Measurements from ENCODE around the gene PLXNB2. TPM values are rescaled to one million over a fixed set of nuclear protein-coding genes. Genes with fewer than 3 reads are reported as not detected.

PLXNB2 gene
- total RNA-seq, 4 donors from 2014 or later = 8.0 to 11.8 (median 9.0) TPM

GRCh38 chr22:50312371-50312770, 4.9 kb upstream of the PLXNB2 start:
- in situ Hi-C loops (cut with MboI; ENCODE audit: low sequenced_read_pairs in 4 of 4) = no loop called here
- Histone ChIP-seq H3K4me1 (no peaks in the 10 kb centered on the region), H3K27ac (no peak overlapping the region), H3K9me3 (no peaks in the 10 kb centered on the region), H3K27me3 (no peaks in the 10 kb centered on the region), H3K36me3 (no peaks in the 10 kb centered on the region), H3K4me3 (no peak overlapping the region)
- ATAC-seq (no peak), DNase-seq (no peak)
- TF ChIP-seq POLR2A (IDR thresholded peaks at IDR 0.05) (no peak), CTCF (IDR thresholded peaks at IDR 0.05 in 4 of 5, conservative IDR thresholded peaks at IDR 0.05 in 1 of 5) (no peak)
- intact Hi-C loops (cut with DNase I; ENCODE audit: low total_unique reads) = no loop called here

- intact Hi-C loops (cut with DNase I; ENCODE audit: low total_unique reads) = no loop called here
- no peak for ATAC-seq
- TF ChIP-seq CTCF (IDR thresholded peaks at IDR 0.05 in 4 of 5, conservative IDR thresholded peaks at IDR 0.05 in 1 of 5) (no peak), POLR2A (IDR thresholded peaks at IDR 0.05) (no peak)
Observed at GRCh38 chr22:50311606-50312351, 4.3 kb upstream of the PLXNB2 start.

GRCh38 chr22:50310949-50311444, 3.6 kb upstream of the PLXNB2 start:
- intact Hi-C loops (cut with DNase I; ENCODE audit: low total_unique reads) (no loop called here), in situ Hi-C loops (cut with MboI; ENCODE audit: low sequenced_read_pairs in 4 of 4) (no loop called here)
- Histone ChIP-seq H3K9me3 (no peaks in the 10 kb centered on the region), H3K36me3 (no peaks in the 10 kb centered on the region), H3K27me3 (peaks cover 0 to 5% (median 3%) of the 10 kb centered on the region in 3 donors), H3K4me3 (no peak overlapping the region), H3K27ac (no peak overlapping the region), H3K4me1 (peaks cover 0 to 9% of the 10 kb centered on the region in 2 donors)
- DNase-seq (no peak), ATAC-seq (no peak)
- TF ChIP-seq POLR2A (IDR thresholded peaks at IDR 0.05) (no peak), CTCF (IDR thresholded peaks at IDR 0.05 in 4 of 5, conservative IDR thresholded peaks at IDR 0.05 in 1 of 5) (no peak)

More at GRCh38 chr22:50311606-50312351, 4.3 kb upstream of the PLXNB2 start:
- DNase-seq = no peak
- Histone ChIP-seq H3K9me3 (no peaks in the 10 kb centered on the region), H3K27ac (no peak overlapping the region), H3K36me3 (no peaks in the 10 kb centered on the region), H3K4me3 (no peak overlapping the region), H3K27me3 (peaks cover 0 to 2% (median 0%) of the 10 kb centered on the region in 3 donors), H3K4me1 (peaks cover 0 to 2% of the 10 kb centered on the region in 2 donors)
- in situ Hi-C loops (cut with MboI; ENCODE audit: low sequenced_read_pairs in 4 of 4) = no loop called here

GRCh38 chr22:50310031-50310722, 2.7 kb upstream of the PLXNB2 start:
- intact Hi-C loops (cut with DNase I; ENCODE audit: low total_unique reads) (no loop called here), in situ Hi-C loops (cut with MboI; ENCODE audit: low sequenced_read_pairs in 4 of 4) (no loop called here)
- Histone ChIP-seq H3K27ac (no peak overlapping the region), H3K4me3 (no peak overlapping the region), H3K4me1 (peaks cover 6 to 18% of the 10 kb centered on the region in 2 donors), H3K27me3 (peaks cover 0 to 5% (median 4%) of the 10 kb centered on the region in 3 donors), H3K9me3 (no peaks in the 10 kb centered on the region), H3K36me3 (no peaks in the 10 kb centered on the region)
- DNase-seq (no peak), ATAC-seq (no peak)
- TF ChIP-seq POLR2A (IDR thresholded peaks at IDR 0.05) (no peak), CTCF (IDR thresholded peaks at IDR 0.05 in 4 of 5, conservative IDR thresholded peaks at IDR 0.05 in 1 of 5) (no peak)

All from gastrocnemius medialis (tissue), 4 donors.